Vagina (tissue), 2 donors: ENCODE data around the gene PSMA4. TPM values are rescaled to one million over a fixed set of nuclear protein-coding genes. Genes with fewer than 3 reads are reported as not detected.
A peak's percentile ranks its signal among the peaks of the same experiment; 100 is the strongest.

Experiments used
- DNase-seq, 2 donors: peaks; one replicate each; pipeline ENCODE4 v3.0.0-alpha.2; 2017; ENCODE audit errors: extremely low spot score in 2 of 2
- H3K27ac ChIP-seq: fragments of 200-600 bp; sonication (generic); one replicate; pipeline ENCODE4 v1.5.1; 2019
- H3K27me3 ChIP-seq: fragments of 200-600 bp; sonication (generic); one replicate; pipeline ENCODE4 v1.5.1; 2019
- H3K36me3 ChIP-seq, 2 donors: fragments of 200-600 bp; sonication (generic); one replicate each; pipeline ENCODE4 v1.5.1; 2017 to 2019
- H3K4me1 ChIP-seq: fragments of 200-600 bp; sonication (generic); one replicate; pipeline ENCODE4 v1.5.1; 2019
- H3K4me3 ChIP-seq, 2 donors: fragments of 200-600 bp; sonication (generic); 1 replicate in 1 of 2; 2 replicates in 1 of 2; pipeline ENCODE4 v1.5.1; 2016 to 2019
- H3K9me3 ChIP-seq: fragments of 200-600 bp; sonication (generic); one replicate; pipeline ENCODE4 v1.5.1; 2019
- POLR2A ChIP-seq, 2 donors: fragments of 450-650 bp; IDR thresholded peaks; one replicate each; pipeline ENCODE4 v1.6.1; 2017; ENCODE audit warnings: antibody characterized with exemption in 2 of 2, mild to moderate bottlenecking in 2 of 2, moderate library complexity in 2 of 2
- POLR2AphosphoS5 ChIP-seq, 2 donors: sonication (generic); formaldehyde crosslinking; IDR thresholded peaks; one replicate each; pipeline ENCODE4 v1.9.0; 2017; ENCODE audit warnings: antibody characterized with exemption in 2 of 2, mild to moderate bottlenecking in 2 of 2, low read depth in 1 of 2; ENCODE audit not compliant: insufficient read depth in 1 of 2
- intact Hi-C: fragments of 100-400 bp; cut with DNase I; formaldehyde crosslinking; loops from one replicate; pipeline ENCODE4 v1.15.1; 2023
- total RNA-seq: library from RNA; depleted of rRNA; stranded (reverse); fragments of >200 nt; gene quantifications from one replicate; pipeline ENCODE4 v1.2.3, GENCODE V29; 2016
- TF ChIP-seq, protein P1 (sequence below), 3 experiments: fragments of 450-650 bp in 2 of 3; fragments of 200-600 bp in 1 of 3; sonication (generic) in 1 of 3; IDR thresholded peaks; one replicate each; pipeline ENCODE4 v1.5.1; 2017 to 2019; ENCODE audit warnings: antibody characterized with exemption in 3 of 3, mild to moderate bottlenecking in 2 of 3, moderate library complexity in 2 of 3

Gene PSMA4
- 107 TPM for total RNA-seq

DNA sequence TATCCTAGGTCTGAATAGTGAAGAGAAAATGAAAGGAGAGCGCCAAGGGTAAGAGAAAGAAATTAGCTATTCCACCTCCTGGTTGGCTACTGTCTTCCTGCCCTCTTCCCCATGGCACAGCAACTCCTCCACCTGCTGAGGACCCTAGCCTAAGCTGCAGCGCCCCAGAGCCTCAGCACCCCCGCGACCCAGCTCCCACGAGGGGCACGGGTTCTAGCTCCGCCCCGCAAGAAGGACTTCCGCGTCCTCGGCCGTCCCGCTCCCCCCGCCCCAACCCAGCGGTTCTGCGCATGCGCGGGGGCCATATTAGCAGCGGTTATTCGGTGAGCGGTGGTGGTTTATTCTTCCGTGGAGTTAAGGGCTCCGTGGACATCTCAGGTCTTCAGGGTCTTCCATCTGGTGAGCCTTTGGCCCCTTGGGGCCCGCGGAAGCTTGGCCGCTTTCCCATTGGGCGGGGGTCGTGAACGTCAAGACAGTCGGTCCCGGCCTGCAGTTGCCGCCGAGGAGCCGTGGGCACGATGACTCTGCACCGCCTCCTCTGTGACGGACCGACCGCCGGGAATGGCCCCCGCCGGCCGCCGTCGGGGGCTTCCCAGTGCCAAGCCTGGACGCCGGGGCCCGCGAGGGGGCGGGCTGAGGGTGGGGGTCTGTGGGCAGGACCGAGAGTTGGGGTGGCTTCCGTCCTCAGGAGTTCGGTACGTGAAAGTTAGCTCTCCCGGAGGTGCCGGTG, at the start of gene PSMA4:
PSMA4 (plus strand) TSS at position 304 of the 730 bp plus-strand sequence. CDS start 1,484 bp downstream, outside the sequence.
- DNase-seq = peak; percentile 93 to 98
- intact Hi-C loops = no loop called here

DNA sequence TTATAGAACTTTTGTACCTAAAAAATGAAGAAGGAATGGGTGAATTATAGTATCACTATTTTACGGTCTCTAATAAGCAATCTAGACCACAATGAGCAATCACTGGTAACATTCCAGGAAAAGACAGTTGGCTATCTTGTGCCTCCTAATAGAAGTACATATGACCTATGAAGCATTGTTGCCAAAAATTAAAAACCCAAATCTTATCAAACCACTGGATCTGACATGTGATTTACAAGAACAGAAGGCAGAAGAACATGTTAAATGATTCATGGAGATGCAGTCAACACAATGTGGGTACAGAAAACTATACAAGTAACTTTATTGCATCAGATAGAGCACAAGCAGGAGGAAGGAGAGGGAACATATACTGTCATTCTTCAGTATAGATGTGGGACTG, 47.4 kb upstream of the PSMA4 start:
- Histone ChIP-seq H3K9me3 (no peaks in the 10 kb centered on the region), H3K36me3 (peaks cover 0 to 85% of the 10 kb centered on the region in 2 donors), H3K27ac (no peak overlapping the region), H3K4me1 (no peaks in the 10 kb centered on the region), H3K4me3 (no peak overlapping the region), H3K27me3 (no peaks in the 10 kb centered on the region)
- TF ChIP-seq, protein P1, sequence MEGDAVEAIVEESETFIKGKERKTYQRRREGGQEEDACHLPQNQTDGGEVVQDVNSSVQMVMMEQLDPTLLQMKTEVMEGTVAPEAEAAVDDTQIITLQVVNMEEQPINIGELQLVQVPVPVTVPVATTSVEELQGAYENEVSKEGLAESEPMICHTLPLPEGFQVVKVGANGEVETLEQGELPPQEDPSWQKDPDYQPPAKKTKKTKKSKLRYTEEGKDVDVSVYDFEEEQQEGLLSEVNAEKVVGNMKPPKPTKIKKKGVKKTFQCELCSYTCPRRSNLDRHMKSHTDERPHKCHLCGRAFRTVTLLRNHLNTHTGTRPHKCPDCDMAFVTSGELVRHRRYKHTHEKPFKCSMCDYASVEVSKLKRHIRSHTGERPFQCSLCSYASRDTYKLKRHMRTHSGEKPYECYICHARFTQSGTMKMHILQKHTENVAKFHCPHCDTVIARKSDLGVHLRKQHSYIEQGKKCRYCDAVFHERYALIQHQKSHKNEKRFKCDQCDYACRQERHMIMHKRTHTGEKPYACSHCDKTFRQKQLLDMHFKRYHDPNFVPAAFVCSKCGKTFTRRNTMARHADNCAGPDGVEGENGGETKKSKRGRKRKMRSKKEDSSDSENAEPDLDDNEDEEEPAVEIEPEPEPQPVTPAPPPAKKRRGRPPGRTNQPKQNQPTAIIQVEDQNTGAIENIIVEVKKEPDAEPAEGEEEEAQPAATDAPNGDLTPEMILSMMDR (IDR thresholded peaks at IDR 0.05) = no peak
- no peak for TF ChIP-seq POLR2A (IDR thresholded peaks at IDR 0.05)
- no peak for TF ChIP-seq POLR2AphosphoS5 (IDR thresholded peaks at IDR 0.05; ENCODE audit: insufficient read depth in 1 of 2, low read depth in 1 of 2)
- DNase-seq = no peak
- intact Hi-C loops = no loop called here

More for the DNA sequence above, at the start of gene PSMA4:
- TF ChIP-seq, protein P1 (IDR thresholded peaks at IDR 0.05) = peak in 1 of 3 experiments; percentile 21
- TF ChIP-seq POLR2AphosphoS5 (IDR thresholded peaks at IDR 0.05; ENCODE audit: insufficient read depth in 1 of 2, low read depth in 1 of 2) (peak; percentile 91 to 97), POLR2A (IDR thresholded peaks at IDR 0.05) (peak in 1 of 2 donors; percentile 87)
- H3K27ac ChIP-seq = peak within 1 kb of the TSS; percentile 92
- no peaks in the 10 kb centered on the region for H3K27me3 ChIP-seq
- peaks cover 26% of the 10 kb centered on the region for H3K4me1 ChIP-seq
- peaks cover 0 to 16% of the 10 kb centered on the region in 2 donors for H3K36me3 ChIP-seq
- H3K9me3 ChIP-seq = no peaks in the 10 kb centered on the region
- peak within 1 kb of the TSS; percentile 59 to 77 for H3K4me3 ChIP-seq

DNA sequence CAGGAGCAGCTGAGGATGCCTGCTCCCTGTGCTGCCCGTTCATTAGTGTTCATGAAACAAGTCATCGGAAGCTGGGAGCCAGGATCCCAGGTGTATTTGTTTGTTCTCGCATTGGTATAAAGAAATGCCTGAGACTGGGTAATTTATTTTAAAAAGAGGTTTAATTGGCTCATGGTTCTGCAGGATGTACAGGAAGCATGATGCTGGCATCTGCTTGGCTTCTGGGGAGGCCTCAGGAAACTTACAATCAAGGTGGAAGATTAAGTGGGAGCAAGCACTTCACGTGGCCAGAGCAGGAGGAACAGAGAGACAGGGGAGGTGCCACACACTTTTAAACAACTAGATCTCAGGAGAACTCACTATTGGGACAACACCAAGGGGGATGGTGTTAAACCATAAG, 38.4 kb upstream of the PSMA4 start:
- Histone ChIP-seq H3K27ac (no peak overlapping the region), H3K36me3 (peaks cover 0 to 32% of the 10 kb centered on the region in 2 donors), H3K27me3 (no peaks in the 10 kb centered on the region), H3K9me3 (no peaks in the 10 kb centered on the region), H3K4me1 (peaks cover 4% of the 10 kb centered on the region), H3K4me3 (no peak overlapping the region)
- TF ChIP-seq, protein P1 (IDR thresholded peaks at IDR 0.05) = no peak
- TF ChIP-seq POLR2AphosphoS5 (IDR thresholded peaks at IDR 0.05; ENCODE audit: insufficient read depth in 1 of 2, low read depth in 1 of 2) = no peak
- no peak for TF ChIP-seq POLR2A (IDR thresholded peaks at IDR 0.05)
- intact Hi-C loops = no loop called here
- no peak for DNase-seq

DNA sequence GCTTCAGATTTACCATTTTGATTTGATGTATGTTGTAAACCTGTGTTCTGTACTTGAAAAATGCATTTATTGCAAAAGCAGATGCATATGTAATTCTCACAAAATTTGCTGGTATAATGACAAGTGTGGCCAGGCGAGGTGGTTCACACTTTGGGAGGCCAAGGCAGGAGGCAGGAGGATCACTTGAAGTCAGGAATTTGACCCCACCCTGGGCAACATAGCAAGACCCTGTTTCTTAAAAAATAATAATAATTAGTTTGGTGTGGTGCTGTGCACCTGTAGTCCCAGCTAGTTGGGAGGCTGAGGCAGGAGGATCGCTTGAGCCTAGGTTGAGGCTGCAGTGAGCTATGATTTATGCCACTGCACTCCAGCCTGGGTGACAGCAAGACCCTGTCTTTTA, 37.6 kb upstream of the PSMA4 start:
- intact Hi-C loops = no loop called here
- Histone ChIP-seq H3K4me3 (no peak overlapping the region), H3K27me3 (no peaks in the 10 kb centered on the region), H3K27ac (no peak overlapping the region), H3K4me1 (peaks cover 6% of the 10 kb centered on the region), H3K9me3 (no peaks in the 10 kb centered on the region), H3K36me3 (peaks cover 0 to 24% of the 10 kb centered on the region in 2 donors)
- TF ChIP-seq POLR2AphosphoS5 (IDR thresholded peaks at IDR 0.05; ENCODE audit: insufficient read depth in 1 of 2, low read depth in 1 of 2) (no peak), POLR2A (IDR thresholded peaks at IDR 0.05) (no peak)
- TF ChIP-seq, protein P1 (IDR thresholded peaks at IDR 0.05) = no peak
- no peak for DNase-seq
